ENCODE measurements around the gene SULT2A1.
"Not testable (repeated sequence)": the region's sequence is repeated elsewhere in the genome, so short reads cannot be mapped to it uniquely, and the experiment has no call there.

The SULT2A1 gene

DNA sequence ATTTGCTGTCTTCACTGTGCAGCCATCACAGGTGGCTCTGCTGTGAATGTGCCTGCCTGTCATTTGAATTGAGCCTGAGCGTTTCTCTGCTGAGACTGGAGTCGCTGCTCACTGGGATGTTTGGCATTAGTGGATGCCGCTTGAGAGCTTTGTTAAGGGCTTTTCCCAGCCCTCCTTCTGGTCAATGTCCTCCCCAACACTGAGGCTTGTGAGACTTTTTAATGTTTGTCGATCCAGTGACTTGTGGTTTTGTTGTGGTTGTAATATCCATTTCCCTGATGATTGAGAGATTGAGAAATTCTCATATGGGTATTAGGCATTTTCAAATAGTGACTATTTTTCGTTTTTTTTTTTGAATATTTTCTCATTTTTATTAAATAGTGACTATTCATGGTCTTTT, 24.5 kb downstream of the SULT2A1 start:
- Histone ChIP-seq H3K27me3 (ENCODE audit: insufficient read depth, low read length) (no peaks in the 10 kb centered on the region), H4K20me1 (ENCODE audit: insufficient read depth, low read length) (no peaks in the 10 kb centered on the region), H3K36me3 (ENCODE audit: insufficient read depth, low read length) (no peaks in the 10 kb centered on the region), H3K9me3 (ENCODE audit: low read length) (no peaks in the 10 kb centered on the region), H3K4me3 (ENCODE audit: low read depth, low read length, poor library complexity, severe bottlenecking) (no peak overlapping the region), H3K4me2 (ENCODE audit: low read length) (no peak overlapping the region), H3K4me1 (ENCODE audit: insufficient read depth, low read length, severe bottlenecking) (no peaks in the 10 kb centered on the region), H3K79me2 (ENCODE audit: insufficient read depth, low read length) (no peaks in the 10 kb centered on the region), H2AFZ (ENCODE audit: low read length) (no peak overlapping the region), H3K9ac (ENCODE audit: low read length) (no peak overlapping the region), H3K27ac (ENCODE audit: low read depth, low read length, poor library complexity, severe bottlenecking) (no peak overlapping the region), H3F3A (ENCODE audit: insufficient read depth, low read length) (no peaks in the 10 kb centered on the region), H3K9me2 (ENCODE audit: low read depth, low read length) (no peaks in the 10 kb centered on the region)
- TF ChIP-seq, protein P1, sequence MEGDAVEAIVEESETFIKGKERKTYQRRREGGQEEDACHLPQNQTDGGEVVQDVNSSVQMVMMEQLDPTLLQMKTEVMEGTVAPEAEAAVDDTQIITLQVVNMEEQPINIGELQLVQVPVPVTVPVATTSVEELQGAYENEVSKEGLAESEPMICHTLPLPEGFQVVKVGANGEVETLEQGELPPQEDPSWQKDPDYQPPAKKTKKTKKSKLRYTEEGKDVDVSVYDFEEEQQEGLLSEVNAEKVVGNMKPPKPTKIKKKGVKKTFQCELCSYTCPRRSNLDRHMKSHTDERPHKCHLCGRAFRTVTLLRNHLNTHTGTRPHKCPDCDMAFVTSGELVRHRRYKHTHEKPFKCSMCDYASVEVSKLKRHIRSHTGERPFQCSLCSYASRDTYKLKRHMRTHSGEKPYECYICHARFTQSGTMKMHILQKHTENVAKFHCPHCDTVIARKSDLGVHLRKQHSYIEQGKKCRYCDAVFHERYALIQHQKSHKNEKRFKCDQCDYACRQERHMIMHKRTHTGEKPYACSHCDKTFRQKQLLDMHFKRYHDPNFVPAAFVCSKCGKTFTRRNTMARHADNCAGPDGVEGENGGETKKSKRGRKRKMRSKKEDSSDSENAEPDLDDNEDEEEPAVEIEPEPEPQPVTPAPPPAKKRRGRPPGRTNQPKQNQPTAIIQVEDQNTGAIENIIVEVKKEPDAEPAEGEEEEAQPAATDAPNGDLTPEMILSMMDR (IDR thresholded peaks at IDR 0.05; ENCODE audit: low read length): no peak
- no peak for TF ChIP-seq EZH2 (IDR thresholded peaks at IDR 0.05; ENCODE audit: borderline replicate concordance, low read length)

DNA sequence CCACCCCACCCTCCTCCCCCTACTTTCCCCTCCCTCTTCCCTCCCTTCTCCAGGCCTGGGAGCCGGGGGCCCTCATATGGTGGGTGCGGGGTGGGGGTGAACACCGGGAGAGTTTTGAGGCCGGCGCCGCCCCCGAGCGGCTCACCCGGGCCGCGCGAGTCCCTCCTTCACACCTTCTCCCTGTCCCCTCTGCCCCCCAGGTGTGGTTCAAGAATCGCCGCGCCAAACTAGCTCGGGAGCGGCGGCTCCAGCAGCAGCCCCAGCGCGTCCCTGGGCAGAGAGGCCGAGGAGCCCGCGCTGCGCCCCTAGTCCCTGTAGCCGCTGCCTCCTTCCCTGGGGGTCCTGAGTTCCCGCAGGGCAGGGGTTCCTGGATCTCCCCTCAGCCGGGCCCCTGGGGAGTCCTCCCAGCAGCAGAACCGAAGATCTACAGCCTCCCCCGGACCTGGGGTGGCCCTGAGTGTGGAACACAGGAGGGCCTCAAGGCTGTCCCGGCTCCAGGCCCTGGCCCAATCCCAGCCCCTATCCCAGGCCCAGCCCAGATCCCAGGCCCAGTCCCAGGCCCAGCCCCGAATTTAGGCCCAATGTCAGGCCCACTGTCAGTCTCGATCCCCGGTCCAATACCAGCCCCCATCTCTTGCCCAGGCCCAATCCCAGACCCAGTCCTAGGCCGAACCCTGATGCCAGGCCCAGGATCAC, 25.4 kb downstream of the SULT2A1 start:
- H3K27me3 ChIP-seq (ENCODE audit: insufficient read depth, low read length): no peaks in the 10 kb centered on the region
- H3K4me1 ChIP-seq (ENCODE audit: insufficient read depth, low read length, severe bottlenecking): no peaks in the 10 kb centered on the region
- no peak overlapping the region for H3K27ac ChIP-seq (ENCODE audit: low read depth, low read length, poor library complexity, severe bottlenecking)
- no peaks in the 10 kb centered on the region for H3F3A ChIP-seq (ENCODE audit: insufficient read depth, low read length)
- H3K9me2 ChIP-seq (ENCODE audit: low read depth, low read length): no peaks in the 10 kb centered on the region
- no peak overlapping the region for H3K4me3 ChIP-seq (ENCODE audit: low read depth, low read length, poor library complexity, severe bottlenecking)
- no peaks in the 10 kb centered on the region for H4K20me1 ChIP-seq (ENCODE audit: insufficient read depth, low read length)
- TF ChIP-seq, protein P1 (IDR thresholded peaks at IDR 0.05; ENCODE audit: low read length): no peak
- TF ChIP-seq EZH2 (IDR thresholded peaks at IDR 0.05; ENCODE audit: borderline replicate concordance, low read length): no peak
- no peak overlapping the region for H3K4me2 ChIP-seq (ENCODE audit: low read length)
- H3K9ac ChIP-seq (ENCODE audit: low read length): no peak overlapping the region
- H2AFZ ChIP-seq (ENCODE audit: low read length): no peak overlapping the region
- H3K79me2 ChIP-seq (ENCODE audit: insufficient read depth, low read length): no peaks in the 10 kb centered on the region
- no peaks in the 10 kb centered on the region for H3K36me3 ChIP-seq (ENCODE audit: insufficient read depth, low read length)
- H3K9me3 ChIP-seq (ENCODE audit: low read length): no peaks in the 10 kb centered on the region

DNA sequence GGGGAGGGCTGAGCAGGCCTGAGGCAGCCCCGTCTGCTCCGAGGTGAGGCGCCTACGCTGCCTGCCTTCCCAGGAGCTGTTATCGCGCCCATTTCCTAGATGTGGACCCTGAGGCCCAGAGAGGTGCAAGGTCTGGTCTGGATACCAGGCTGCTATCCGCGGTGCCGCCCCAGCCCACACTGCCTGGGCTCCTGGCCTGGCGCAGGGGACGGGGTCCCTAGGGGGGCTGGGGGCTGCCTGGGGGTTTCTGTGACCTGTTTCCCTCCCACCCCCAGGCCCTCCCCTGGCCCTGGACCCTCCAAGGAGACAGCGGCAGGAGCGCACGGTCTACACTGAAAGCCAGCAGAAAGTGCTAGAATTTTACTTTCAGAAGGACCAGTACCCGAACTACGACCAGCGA, 26.3 kb downstream of the SULT2A1 start:
- not testable (repeated sequence) for H3K4me3 ChIP-seq (ENCODE audit: low read depth, low read length, poor library complexity, severe bottlenecking); H3K9ac ChIP-seq (ENCODE audit: low read length); H3K79me2 ChIP-seq (ENCODE audit: insufficient read depth, low read length); H3K4me1 ChIP-seq (ENCODE audit: insufficient read depth, low read length, severe bottlenecking); H2AFZ ChIP-seq (ENCODE audit: low read length); H3K4me2 ChIP-seq (ENCODE audit: low read length); H3F3A ChIP-seq (ENCODE audit: insufficient read depth, low read length); H4K20me1 ChIP-seq (ENCODE audit: insufficient read depth, low read length); H3K9me3 ChIP-seq (ENCODE audit: low read length); H3K27ac ChIP-seq (ENCODE audit: low read depth, low read length, poor library complexity, severe bottlenecking); H3K36me3 ChIP-seq (ENCODE audit: insufficient read depth, low read length); H3K27me3 ChIP-seq (ENCODE audit: insufficient read depth, low read length); H3K9me2 ChIP-seq (ENCODE audit: low read depth, low read length)

DNA sequence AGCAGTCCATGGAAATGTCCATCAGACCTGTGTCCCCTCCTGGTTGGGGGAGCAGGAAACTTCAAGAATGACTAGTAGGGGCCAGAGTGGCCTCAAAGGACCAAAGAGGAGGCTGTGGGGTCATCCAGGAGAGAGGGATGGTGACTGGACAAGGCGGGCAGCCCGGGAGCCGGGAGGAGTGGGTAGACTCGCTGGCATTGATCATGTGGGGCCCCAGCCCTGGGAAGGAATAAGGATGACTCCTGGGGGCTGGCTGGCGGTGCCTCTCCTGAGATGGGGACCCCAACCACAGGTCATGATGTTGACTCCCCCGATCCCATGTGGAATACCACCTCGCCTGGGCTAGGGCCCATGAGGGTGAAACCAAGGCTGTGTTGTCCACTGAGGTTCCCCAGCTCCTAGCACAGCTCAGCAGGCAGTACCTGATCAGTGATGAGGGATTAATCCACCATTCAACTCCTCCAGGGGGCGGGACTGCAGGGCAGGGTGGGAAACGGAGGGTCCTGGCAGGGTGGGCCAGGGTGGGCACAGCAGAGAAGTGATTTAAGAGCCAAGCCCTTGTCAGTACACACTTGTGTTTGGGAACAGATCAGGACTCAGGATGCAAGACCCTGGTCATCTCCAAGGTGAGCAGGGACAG, 27.3 kb downstream of the SULT2A1 start, which contains the start of gene TPRX2:
Gene TPRX2, plus strand, starts transcription at position 590 of the 640 bp plus-strand sequence. Its CDS starts 12 bp downstream, at position 602.
- H3K79me2 ChIP-seq (ENCODE audit: insufficient read depth, low read length); H3K27me3 ChIP-seq (ENCODE audit: insufficient read depth, low read length); H3K4me3 ChIP-seq (ENCODE audit: low read depth, low read length, poor library complexity, severe bottlenecking); H2AFZ ChIP-seq (ENCODE audit: low read length); H4K20me1 ChIP-seq (ENCODE audit: insufficient read depth, low read length); H3K36me3 ChIP-seq (ENCODE audit: insufficient read depth, low read length); H3K4me2 ChIP-seq (ENCODE audit: low read length); H3K9me2 ChIP-seq (ENCODE audit: low read depth, low read length); H3K9ac ChIP-seq (ENCODE audit: low read length); H3F3A ChIP-seq (ENCODE audit: insufficient read depth, low read length); H3K27ac ChIP-seq (ENCODE audit: low read depth, low read length, poor library complexity, severe bottlenecking); H3K9me3 ChIP-seq (ENCODE audit: low read length); H3K4me1 ChIP-seq (ENCODE audit: insufficient read depth, low read length, severe bottlenecking): not testable (repeated sequence)

DNA sequence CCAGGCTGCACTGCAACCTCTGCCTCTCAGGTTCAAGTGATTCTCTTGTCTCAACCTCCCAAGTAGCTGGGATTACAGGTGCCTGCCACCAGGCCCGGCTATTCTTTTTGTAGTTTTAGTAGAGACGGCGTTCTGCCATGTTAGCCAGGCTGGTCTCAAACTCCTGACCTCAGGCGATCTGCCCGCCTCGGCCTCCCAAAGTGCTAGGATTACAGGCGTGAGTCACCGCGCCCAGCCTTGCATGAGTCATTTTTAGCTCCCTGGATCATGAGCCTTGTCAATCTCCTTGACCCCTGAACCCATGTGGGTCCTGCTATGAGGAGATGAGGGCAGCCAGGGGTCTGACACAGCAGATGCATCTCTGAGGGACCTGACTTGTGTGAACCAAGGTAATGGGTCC, 27.9 kb downstream of the SULT2A1 start:
- H4K20me1 ChIP-seq (ENCODE audit: insufficient read depth, low read length); H3K27ac ChIP-seq (ENCODE audit: low read depth, low read length, poor library complexity, severe bottlenecking); H3F3A ChIP-seq (ENCODE audit: insufficient read depth, low read length): not testable (repeated sequence)

More for the DNA sequence above, 27.9 kb downstream of the SULT2A1 start:
- H3K27me3 ChIP-seq (ENCODE audit: insufficient read depth, low read length); H3K4me1 ChIP-seq (ENCODE audit: insufficient read depth, low read length, severe bottlenecking); H3K4me3 ChIP-seq (ENCODE audit: low read depth, low read length, poor library complexity, severe bottlenecking); H3K4me2 ChIP-seq (ENCODE audit: low read length); H3K79me2 ChIP-seq (ENCODE audit: insufficient read depth, low read length); H2AFZ ChIP-seq (ENCODE audit: low read length); H3K9ac ChIP-seq (ENCODE audit: low read length); H3K36me3 ChIP-seq (ENCODE audit: insufficient read depth, low read length); H3K9me2 ChIP-seq (ENCODE audit: low read depth, low read length); H3K9me3 ChIP-seq (ENCODE audit: low read length): not testable (repeated sequence)
